ENCODE measurements around the gene RXRA. TPM values are rescaled to one million over a fixed set of nuclear protein-coding genes. Genes with fewer than 3 reads are reported as not detected.
A peak's percentile ranks its signal among the peaks of the same experiment; 100 is the strongest.

Gene RXRA
- total and polyA plus RNA-seq, 7 experiments from 2014 or later: 0.31 to 59.5 (median 8.4) TPM

- Histone ChIP-seq H3K4me1 (ENCODE audit: control insufficient read depth in 2 of 2, insufficient read depth in 2 of 2, low read length in 2 of 2) (peaks cover 0 to 4% of the 10 kb centered on the region in 2 donors), H3K4me3 (ENCODE audit: low read length) (no peak overlapping the region), H3K27ac (ENCODE audit: low read depth, low read length) (no peak overlapping the region), H3K9me3 (ENCODE audit: control insufficient read depth in 2 of 3, low read length in 3 of 3) (no peaks in the 10 kb centered on the region), H3K36me3 (ENCODE audit: control insufficient read depth in 2 of 3, insufficient read depth in 3 of 3, low read length in 3 of 3) (peaks cover 0 to 12% (median 0%) of the 10 kb centered on the region in 3 experiments), H3K27me3 (ENCODE audit: control insufficient read depth in 2 of 2, insufficient read depth in 2 of 2, low read length in 2 of 2) (no peaks in the 10 kb centered on the region)
- ATAC-seq: no peak
- no peak overlapping the region for H3K4me3 Mint-ChIP-seq
- CTCF ChIA-PET: interaction anchor here (1.2 kb wide), 1 partner anchor 12 kb away, joined by 3 read pairs; no protein-coding TSS in a partner anchor
- H3K36me3 Mint-ChIP-seq: peaks cover 0 to 9% (median 0%) of the 10 kb centered on the region in 5 donors
- POLR2A ChIA-PET: no interaction called here
- intact Hi-C loops (cut with micrococcal nuclease): no loop called here
- no peak for DNase-seq
- peaks cover 0 to 2% (median 0%) of the 10 kb centered on the region in 11 donors for H3K9me3 Mint-ChIP-seq
- peaks cover 0 to 11% (median 0%) of the 10 kb centered on the region in 7 donors for H3K4me1 Mint-ChIP-seq
- H3K27ac Mint-ChIP-seq: no peak overlapping the region
- peaks cover 0 to 9% (median 3%) of the 10 kb centered on the region in 5 donors for H3K27me3 Mint-ChIP-seq
These were observed 111.3 kb downstream of the RXRA start for GRCh38 chr9:134437403-134438194.

GRCh38 chr9:134438195-134438788 lies 112.0 kb downstream of the RXRA start:
- H3K4me1 ChIP-seq (ENCODE audit: control insufficient read depth in 2 of 2, insufficient read depth in 2 of 2, low read length in 2 of 2): peaks cover 4 to 11% of the 10 kb centered on the region in 2 donors
- CTCF ChIA-PET: interaction anchor here (1.2 kb wide), 1 partner anchor 11 kb away, joined by 3 read pairs; no protein-coding TSS in a partner anchor
- H3K27ac Mint-ChIP-seq: no peak overlapping the region

GRCh38 chr9:134439368-134439784 lies 113.1 kb downstream of the RXRA start:
- Mint-ChIP-seq H3K36me3 (peaks cover 0 to 9% (median 0%) of the 10 kb centered on the region in 5 donors), H3K9me3 (peaks cover 0 to 2% (median 0%) of the 10 kb centered on the region in 11 donors), H3K4me3 (no peak overlapping the region), H3K27me3 (peaks cover 0 to 9% (median 3%) of the 10 kb centered on the region in 5 donors), H3K27ac (peak overlapping the region in 1 of 9 donors; percentile 75), H3K4me1 (peaks cover 2 to 14% (median 12%) of the 10 kb centered on the region in 7 donors)
- peaks cover 0 to 8% (median 0%) of the 10 kb centered on the region in 3 experiments for H3K36me3 ChIP-seq (ENCODE audit: control insufficient read depth in 2 of 3, insufficient read depth in 3 of 3, low read length in 3 of 3)
- intact Hi-C loops (cut with micrococcal nuclease): no loop called here
- ChIA-PET POLR2A (no interaction called here), CTCF (no interaction called here)
- DNase-seq (no peak), ATAC-seq (no peak)
- no peaks in the 10 kb centered on the region for H3K27me3 ChIP-seq (ENCODE audit: control insufficient read depth in 2 of 2, insufficient read depth in 2 of 2, low read length in 2 of 2)
- H3K9me3 ChIP-seq (ENCODE audit: control insufficient read depth in 2 of 3, low read length in 3 of 3): no peaks in the 10 kb centered on the region
- no peak overlapping the region for H3K4me3 ChIP-seq (ENCODE audit: low read length)
- peaks cover 11 to 19% of the 10 kb centered on the region in 2 donors for H3K4me1 ChIP-seq (ENCODE audit: control insufficient read depth in 2 of 2, insufficient read depth in 2 of 2, low read length in 2 of 2)
- no peak overlapping the region for H3K27ac ChIP-seq (ENCODE audit: low read depth, low read length)

More at GRCh38 chr9:134438195-134438788, 112.0 kb downstream of the RXRA start:
- POLR2A ChIA-PET: no interaction called here
- peaks cover 2 to 11% (median 5%) of the 10 kb centered on the region in 7 donors for H3K4me1 Mint-ChIP-seq
- intact Hi-C loops (cut with micrococcal nuclease): no loop called here
- H3K27me3 Mint-ChIP-seq: peaks cover 0 to 9% (median 3%) of the 10 kb centered on the region in 5 donors
- Histone ChIP-seq H3K27ac (ENCODE audit: low read depth, low read length) (no peak overlapping the region), H3K27me3 (ENCODE audit: control insufficient read depth in 2 of 2, insufficient read depth in 2 of 2, low read length in 2 of 2) (no peaks in the 10 kb centered on the region), H3K4me3 (ENCODE audit: low read length) (no peak overlapping the region), H3K9me3 (ENCODE audit: control insufficient read depth in 2 of 3, low read length in 3 of 3) (no peaks in the 10 kb centered on the region), H3K36me3 (ENCODE audit: control insufficient read depth in 2 of 3, insufficient read depth in 3 of 3, low read length in 3 of 3) (peaks cover 0 to 12% (median 0%) of the 10 kb centered on the region in 3 experiments)
- ATAC-seq (no peak), DNase-seq (no peak)
- H3K4me3 Mint-ChIP-seq: no peak overlapping the region
- peaks cover 0 to 2% (median 0%) of the 10 kb centered on the region in 11 donors for H3K9me3 Mint-ChIP-seq
- H3K36me3 Mint-ChIP-seq: peaks cover 0 to 9% (median 0%) of the 10 kb centered on the region in 5 donors

DNA sequence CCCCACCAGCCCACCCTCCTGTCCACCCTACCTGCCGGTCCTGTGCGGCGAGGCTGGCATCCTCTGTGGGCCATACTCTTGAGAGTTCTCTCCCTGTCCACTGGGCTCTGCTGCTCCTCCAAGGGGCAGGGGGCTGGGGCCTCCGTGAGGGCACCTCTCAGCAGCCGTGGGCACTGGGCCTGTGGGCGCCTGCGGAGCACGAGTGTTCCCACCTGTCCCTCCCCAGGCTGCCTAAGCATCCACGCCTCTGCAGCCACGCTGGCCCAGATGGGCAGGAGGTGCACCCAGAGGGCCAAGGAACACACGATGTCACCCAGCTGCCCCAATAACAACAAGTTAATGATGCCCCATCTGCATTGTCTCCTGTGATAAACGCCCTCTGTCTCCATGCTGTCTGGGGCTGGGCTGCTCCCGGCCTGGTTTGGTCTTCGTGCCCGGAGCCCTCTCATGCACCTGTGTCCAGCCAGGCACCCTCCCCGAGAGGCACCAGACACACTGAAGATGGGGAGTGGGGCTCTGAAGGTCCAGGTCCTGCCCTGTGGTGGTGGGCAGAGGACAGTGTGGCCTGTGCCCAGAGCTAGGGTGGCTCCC lies 114.5 kb downstream of the RXRA start:
- peaks cover 0 to 6% (median 0%) of the 10 kb centered on the region in 11 donors for H3K9me3 Mint-ChIP-seq
- no peaks in the 10 kb centered on the region for H3K27me3 ChIP-seq (ENCODE audit: control insufficient read depth in 2 of 2, insufficient read depth in 2 of 2, low read length in 2 of 2)
- CTCF ChIA-PET: interaction anchor here (0.6 to 1.0 kb wide), 2 partner anchors 272 to 415 kb away, joined by 3 to 4 read pairs; no protein-coding TSS in a partner anchor

DNA sequence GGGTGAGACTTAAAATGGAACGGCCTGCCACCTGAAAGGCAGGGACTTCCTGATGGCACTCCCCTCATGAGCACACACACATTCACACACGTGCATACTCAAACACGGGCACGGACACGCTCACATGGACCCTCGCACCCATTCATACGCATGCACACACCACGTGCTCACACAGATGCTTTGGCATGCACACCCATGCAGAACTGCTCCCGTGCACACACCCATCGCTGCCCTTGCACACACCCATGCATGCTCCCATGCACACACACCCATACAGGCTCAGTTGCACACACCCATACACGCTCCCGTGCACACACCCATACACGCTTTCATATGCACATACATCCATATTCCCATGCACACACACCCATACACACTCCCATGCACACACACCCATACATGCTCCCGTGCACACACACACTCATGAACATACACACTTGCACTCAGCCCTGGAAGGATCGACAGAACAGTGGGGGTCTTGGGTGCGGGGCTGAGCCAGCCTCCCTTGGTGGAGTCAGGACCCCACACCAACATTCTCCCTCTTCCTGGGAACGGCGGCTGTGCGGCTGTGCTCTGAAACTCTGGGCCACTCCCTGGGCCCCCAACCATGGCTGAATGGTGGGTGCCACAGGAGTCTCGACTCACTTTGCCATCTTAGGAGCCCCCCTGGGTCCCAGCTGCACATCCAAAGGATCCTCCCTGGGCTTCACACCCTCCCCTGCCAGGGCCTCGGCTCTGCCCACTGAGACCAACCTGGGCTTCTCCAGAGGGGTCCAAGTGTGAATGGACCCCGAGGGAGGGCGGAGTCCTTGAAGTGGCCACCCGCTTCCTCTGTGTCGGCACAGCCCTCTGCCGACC lies 115.2 kb downstream of the RXRA start:
- Mint-ChIP-seq H3K9me3 (peaks cover 0 to 6% (median 0%) of the 10 kb centered on the region in 11 donors), H3K4me1 (peaks cover 8 to 20% (median 17%) of the 10 kb centered on the region in 7 donors), H3K36me3 (peaks cover 0 to 1% (median 0%) of the 10 kb centered on the region in 5 donors), H3K27ac (peak overlapping the region in 2 of 9 donors; percentile 37 to 46), H3K27me3 (peaks cover 0 to 9% (median 3%) of the 10 kb centered on the region in 5 donors), H3K4me3 (peak overlapping the region in 1 of 10 donors; percentile 17)
- DNase-seq: no peak
- Histone ChIP-seq H3K9me3 (ENCODE audit: control insufficient read depth in 2 of 3, low read length in 3 of 3) (no peaks in the 10 kb centered on the region), H3K27me3 (ENCODE audit: control insufficient read depth in 2 of 2, insufficient read depth in 2 of 2, low read length in 2 of 2) (no peaks in the 10 kb centered on the region), H3K27ac (ENCODE audit: low read depth, low read length) (no peak overlapping the region), H3K36me3 (ENCODE audit: control insufficient read depth in 2 of 3, insufficient read depth in 3 of 3, low read length in 3 of 3) (peaks cover 0 to 3% (median 0%) of the 10 kb centered on the region in 3 experiments), H3K4me3 (ENCODE audit: low read length) (no peak overlapping the region), H3K4me1 (ENCODE audit: control insufficient read depth in 2 of 2, insufficient read depth in 2 of 2, low read length in 2 of 2) (peaks cover 11 to 19% of the 10 kb centered on the region in 2 donors)
- ChIA-PET CTCF (interaction anchor here (1.0 to 1.9 kb wide), 4 partner anchors 50 to 273 kb away, joined by 3 to 8 read pairs (median 4); no protein-coding TSS in a partner anchor), POLR2A (interaction anchor here (2.0 kb wide), 1 partner anchor 270 kb away, joined by 8 read pairs; no protein-coding TSS in a partner anchor)
- no peak for ATAC-seq
- intact Hi-C loops (cut with micrococcal nuclease): loop anchor here (2.0 to 5.0 kb wide), 4 partner anchors 15 to 99 kb away; no protein-coding TSS in a partner anchor

More for the DNA sequence above, 114.5 kb downstream of the RXRA start:
- no peak overlapping the region for H3K27ac Mint-ChIP-seq
- intact Hi-C loops (cut with micrococcal nuclease): loop anchor here (5.0 kb wide), 2 partner anchors 48 to 98 kb away; no protein-coding TSS in a partner anchor
- peaks cover 8 to 20% (median 17%) of the 10 kb centered on the region in 7 donors for H3K4me1 Mint-ChIP-seq
- H3K9me3 ChIP-seq (ENCODE audit: control insufficient read depth in 2 of 3, low read length in 3 of 3): no peaks in the 10 kb centered on the region
- H3K27ac ChIP-seq (ENCODE audit: low read depth, low read length): no peak overlapping the region
- peaks cover 11 to 19% of the 10 kb centered on the region in 2 donors for H3K4me1 ChIP-seq (ENCODE audit: control insufficient read depth in 2 of 2, insufficient read depth in 2 of 2, low read length in 2 of 2)
- peaks cover 0 to 6% (median 0%) of the 10 kb centered on the region in 3 experiments for H3K36me3 ChIP-seq (ENCODE audit: control insufficient read depth in 2 of 3, insufficient read depth in 3 of 3, low read length in 3 of 3)
- POLR2A ChIA-PET: no interaction called here
- peaks cover 0 to 8% (median 0%) of the 10 kb centered on the region in 5 donors for H3K36me3 Mint-ChIP-seq
- H3K4me3 Mint-ChIP-seq: no peak overlapping the region
- ATAC-seq (no peak), DNase-seq (no peak)
- peaks cover 0 to 9% (median 3%) of the 10 kb centered on the region in 5 donors for H3K27me3 Mint-ChIP-seq
- no peak overlapping the region for H3K4me3 ChIP-seq (ENCODE audit: low read length)
